ENCODE results near the gene CZIB.

CZIB gene

DNA sequence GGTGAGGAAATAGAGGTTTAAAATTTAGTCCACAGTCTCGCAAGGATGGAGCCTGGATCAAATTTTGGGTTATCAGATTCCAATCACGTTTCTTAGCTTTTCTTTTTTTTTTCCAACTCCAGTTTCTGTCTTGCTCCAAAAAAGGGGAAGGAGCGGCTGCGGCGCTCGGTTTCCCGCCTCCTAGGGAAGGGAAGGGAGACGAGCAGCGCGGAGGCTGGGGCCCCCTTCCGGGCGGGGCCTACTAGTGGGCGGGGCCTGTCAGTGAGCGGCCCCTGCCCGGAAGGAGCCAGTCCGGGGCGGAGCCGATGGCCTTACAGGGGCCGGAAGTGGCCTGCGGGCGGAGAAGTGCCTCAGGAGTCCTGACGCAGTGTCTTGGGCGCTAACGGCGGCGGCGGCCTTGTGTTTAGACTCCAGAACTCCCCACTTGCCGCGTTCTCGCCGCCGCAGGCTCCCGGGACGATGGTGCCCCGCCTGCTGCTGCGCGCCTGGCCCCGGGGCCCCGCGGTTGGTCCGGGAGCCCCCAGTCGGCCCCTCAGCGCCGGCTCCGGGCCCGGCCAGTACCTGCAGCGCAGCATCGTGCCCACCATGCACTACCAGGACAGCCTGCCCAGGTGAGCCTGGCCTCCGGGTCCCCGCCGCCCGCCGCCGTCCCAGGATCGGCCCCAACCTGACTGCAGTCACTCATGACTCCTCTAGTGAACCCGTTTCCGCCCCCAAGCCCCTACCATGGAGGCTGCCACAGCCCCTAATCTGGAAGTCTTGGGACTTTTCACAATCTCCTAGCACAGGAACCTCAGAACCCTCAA lies 23.7 kb downstream of the CZIB start, which contains the start of gene CPT2:
Gene CPT2 (plus strand): TSS at position 340 of the 806 bp plus-strand sequence. CDS start 120 bp downstream, at position 460.
- DNase-seq (ENCODE audit: low spot score), result peak; percentile 99
- TF ChIP-seq, protein P1, sequence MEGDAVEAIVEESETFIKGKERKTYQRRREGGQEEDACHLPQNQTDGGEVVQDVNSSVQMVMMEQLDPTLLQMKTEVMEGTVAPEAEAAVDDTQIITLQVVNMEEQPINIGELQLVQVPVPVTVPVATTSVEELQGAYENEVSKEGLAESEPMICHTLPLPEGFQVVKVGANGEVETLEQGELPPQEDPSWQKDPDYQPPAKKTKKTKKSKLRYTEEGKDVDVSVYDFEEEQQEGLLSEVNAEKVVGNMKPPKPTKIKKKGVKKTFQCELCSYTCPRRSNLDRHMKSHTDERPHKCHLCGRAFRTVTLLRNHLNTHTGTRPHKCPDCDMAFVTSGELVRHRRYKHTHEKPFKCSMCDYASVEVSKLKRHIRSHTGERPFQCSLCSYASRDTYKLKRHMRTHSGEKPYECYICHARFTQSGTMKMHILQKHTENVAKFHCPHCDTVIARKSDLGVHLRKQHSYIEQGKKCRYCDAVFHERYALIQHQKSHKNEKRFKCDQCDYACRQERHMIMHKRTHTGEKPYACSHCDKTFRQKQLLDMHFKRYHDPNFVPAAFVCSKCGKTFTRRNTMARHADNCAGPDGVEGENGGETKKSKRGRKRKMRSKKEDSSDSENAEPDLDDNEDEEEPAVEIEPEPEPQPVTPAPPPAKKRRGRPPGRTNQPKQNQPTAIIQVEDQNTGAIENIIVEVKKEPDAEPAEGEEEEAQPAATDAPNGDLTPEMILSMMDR (IDR thresholded peaks at IDR 0.05; ENCODE audit: extremely low read depth, missing control alignments), result no peak

DNA sequence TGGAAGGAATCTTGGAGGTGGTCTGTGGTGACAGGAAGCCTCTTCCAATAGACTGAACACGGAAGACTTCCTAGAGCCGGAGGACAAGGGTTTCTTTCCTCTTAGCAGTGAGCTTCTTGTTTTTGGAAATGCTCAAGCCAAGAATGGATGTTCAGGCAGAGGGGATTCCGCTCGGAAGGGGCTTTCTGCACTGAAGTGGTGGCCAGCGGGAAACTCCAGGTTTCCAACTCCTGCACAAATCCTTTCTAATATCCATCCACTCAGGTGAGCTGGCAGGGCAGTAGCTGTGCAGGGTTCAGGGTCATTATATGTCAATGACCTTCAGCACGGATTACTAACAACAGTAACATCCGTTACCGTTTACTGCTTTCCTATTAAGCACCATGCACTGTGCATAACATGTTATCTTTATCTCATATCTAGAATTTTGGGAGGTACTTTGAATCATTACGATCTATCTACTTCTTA lies 24.4 kb downstream of the CZIB start:
- TF ChIP-seq, protein P1 (IDR thresholded peaks at IDR 0.05; ENCODE audit: extremely low read depth, missing control alignments), result no peak
- peak; percentile 32 for DNase-seq (ENCODE audit: low spot score)

DNA sequence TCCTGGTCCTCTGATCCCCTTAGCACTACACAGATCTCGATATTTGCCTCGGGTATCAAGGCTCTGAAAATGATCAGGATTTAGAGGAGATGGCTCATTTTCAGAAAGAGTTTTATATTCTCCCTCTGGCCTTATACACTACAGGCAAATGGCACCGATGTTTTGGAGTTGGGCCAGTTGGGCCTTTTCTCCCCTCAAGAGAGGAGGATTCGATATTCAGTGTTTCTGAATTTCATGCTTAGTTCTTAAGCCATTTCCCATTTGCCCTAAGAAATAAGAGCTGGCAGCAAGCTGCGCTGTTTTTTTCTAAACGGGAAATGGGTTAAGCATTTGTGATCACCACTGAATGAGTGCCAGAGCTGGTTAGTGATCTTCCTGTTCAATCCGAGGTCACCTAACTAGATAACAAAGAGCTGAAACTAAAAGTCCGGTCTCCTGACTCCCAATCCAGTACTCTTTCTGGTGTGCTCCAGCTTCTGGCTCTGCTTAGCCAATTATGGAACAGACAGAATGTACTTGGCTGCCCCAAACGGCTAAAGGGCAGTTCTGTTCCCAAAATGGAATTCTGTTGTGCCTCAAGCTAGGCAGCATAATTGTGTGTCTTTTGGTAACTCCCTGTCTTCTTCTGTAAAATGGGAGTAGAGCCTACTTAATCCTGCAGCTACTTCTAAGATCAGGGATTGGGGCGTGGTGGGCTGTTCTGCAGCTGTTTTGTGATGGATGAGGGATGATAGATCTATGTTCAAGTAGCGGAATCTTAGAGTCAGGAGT lies 25.0 kb downstream of the CZIB start:
- no peak for DNase-seq (ENCODE audit: low spot score)
- TF ChIP-seq, protein P1 (IDR thresholded peaks at IDR 0.05; ENCODE audit: extremely low read depth, missing control alignments), result no peak

DNA sequence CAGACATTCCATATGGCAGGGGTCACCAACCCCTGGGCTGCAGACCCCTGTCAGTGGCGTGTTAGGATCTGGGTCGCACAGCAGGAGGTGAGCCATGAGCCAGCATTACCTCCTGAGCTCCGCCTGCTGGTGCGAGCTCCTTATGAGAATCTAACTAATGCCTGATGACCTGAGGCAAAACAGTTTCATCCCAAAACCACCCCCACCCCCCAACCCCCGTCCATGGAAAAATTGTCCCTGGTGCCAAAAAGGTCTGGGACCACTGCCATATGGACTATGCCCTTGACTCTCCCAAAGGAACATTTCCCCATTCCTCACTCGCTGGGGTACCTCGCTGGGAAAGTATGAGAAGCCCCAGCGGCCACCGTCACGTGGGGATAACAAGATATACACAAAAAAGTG lies 30.2 kb downstream of the CZIB start:
- TF ChIP-seq, protein P1 (IDR thresholded peaks at IDR 0.05; ENCODE audit: extremely low read depth, missing control alignments), result no peak
- DNase-seq (ENCODE audit: low spot score), result no peak

DNA sequence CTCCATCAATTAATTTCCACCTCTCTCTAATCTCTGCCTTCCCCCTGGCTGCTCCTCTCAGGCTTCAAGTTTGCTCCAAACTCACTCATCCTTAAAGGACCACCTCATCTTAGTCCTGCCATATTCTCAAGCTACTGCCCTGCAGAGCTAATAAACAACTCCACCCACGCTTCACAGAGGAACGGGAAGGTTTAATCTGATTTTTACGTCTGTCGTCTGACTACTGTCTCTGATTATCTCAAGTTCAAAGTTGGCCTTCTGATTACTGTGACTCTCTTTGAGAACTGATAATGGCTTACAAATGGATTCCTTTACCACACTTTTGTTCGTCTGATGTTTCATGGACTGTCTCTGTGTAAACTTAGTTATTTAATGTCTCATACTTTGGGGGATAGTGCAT lies 31.4 kb downstream of the CZIB start:
- no peak for DNase-seq (ENCODE audit: low spot score)
- TF ChIP-seq, protein P1 (IDR thresholded peaks at IDR 0.05; ENCODE audit: extremely low read depth, missing control alignments), result no peak

DNA sequence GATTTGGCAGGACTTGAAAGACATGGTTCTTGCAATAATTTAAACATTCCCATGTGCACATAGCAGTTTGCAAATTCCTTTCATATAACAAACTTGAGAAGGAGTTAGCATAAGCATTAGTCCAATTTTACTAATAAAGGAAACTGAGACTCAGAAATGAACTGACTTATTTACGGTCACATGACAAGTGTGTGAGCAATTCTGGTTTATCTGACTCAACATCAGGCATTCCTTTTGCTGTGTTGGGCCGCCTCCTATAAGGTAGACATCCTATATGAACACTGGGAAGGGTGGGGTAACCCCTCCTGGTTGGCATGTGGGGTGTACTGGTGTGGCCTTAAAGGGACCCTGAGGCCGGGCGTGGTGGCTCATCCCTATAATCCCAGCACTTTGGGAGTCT lies 32.3 kb downstream of the CZIB start:
- TF ChIP-seq, protein P1 (IDR thresholded peaks at IDR 0.05; ENCODE audit: extremely low read depth, missing control alignments), result no peak
- no peak for DNase-seq (ENCODE audit: low spot score)

DNA sequence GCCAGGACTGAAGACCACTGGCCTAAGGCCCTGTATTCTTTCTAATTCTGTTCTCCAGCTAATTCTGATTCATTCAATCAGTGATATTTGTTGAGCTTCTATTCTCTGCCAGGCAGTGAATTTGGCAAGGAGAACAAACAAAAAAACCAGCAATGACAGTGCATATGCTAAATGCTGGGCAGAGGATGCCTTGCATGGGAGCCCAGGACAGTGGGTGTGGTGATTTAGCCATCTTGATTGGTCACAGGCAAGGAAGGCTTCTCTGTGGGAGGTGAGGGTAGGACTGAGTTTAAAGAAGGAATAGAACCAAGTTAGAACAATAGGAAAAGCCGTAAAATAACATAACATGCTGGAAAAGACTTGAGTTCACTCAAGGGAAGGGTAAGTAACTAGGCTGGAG lies 33.0 kb downstream of the CZIB start:
- no peak for DNase-seq (ENCODE audit: low spot score)
- TF ChIP-seq, protein P1 (IDR thresholded peaks at IDR 0.05; ENCODE audit: extremely low read depth, missing control alignments), result no peak

All from GM20000 (cell line).